DMS153 treated with DMSO at 0.1 percent for 48 hours (cell line): ENCODE data around the gene MUC5B.

Experiments used
- DNase-seq: peaks from one replicate; lab custom pipeline; 2025; ENCODE audit not compliant: unreplicated experiment; lab: John Stamatoyannopoulos, UW

Gene MUC5B

DNA sequence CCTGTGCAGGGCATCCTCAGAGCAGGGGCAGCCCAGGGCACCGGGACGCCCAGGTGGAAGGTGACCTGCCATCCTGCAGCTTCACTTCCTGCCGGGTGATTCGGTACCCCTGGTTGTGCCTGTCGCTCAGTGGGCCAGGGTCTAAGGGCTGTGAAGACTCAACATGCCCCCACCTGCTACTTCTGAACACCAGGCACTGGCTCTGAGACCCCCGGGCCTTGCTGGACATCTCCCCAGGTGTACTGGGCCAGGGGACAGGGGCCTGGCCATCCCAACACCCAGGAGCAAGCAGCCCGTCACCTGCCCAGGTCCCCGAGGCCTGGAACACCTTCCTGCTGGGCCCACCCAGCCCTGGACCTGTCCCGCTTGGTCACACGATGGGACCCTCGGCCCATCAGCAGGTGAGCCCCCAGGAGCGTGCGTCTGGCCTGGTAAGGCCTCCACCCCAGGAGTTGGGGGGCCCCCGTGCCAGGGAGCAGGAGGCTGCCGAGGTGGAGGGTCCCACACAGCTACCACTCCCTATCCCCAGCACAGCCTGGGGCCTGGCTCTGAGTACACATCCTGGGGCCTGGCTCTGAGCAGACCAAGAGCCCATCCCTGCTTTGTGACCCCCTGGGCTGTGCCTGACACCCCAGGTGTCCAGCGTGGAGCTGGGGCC, 3.9 kb upstream of the MUC5B start:
- DNase-seq = no peak

DNA sequence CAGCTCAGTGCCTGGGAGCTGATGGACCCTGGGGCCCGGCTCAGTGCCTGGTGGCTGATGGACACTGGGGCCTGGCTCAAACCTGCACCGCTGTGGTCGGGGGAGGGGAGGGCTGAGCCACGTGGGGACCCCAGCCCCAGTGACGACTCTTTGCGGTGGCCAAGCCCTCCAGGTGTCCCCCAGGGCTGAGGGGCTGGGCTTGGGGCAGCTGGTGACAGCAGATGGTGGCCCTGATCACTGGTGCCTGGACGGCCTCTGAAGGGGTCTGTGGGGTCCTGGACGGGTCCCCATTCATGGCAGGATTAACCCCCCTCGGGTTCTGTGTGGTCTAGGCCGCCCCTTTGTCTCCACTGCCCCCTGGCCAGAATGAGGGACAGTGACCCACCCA, 3.4 kb upstream of the MUC5B start:
- no peak for DNase-seq

DNA sequence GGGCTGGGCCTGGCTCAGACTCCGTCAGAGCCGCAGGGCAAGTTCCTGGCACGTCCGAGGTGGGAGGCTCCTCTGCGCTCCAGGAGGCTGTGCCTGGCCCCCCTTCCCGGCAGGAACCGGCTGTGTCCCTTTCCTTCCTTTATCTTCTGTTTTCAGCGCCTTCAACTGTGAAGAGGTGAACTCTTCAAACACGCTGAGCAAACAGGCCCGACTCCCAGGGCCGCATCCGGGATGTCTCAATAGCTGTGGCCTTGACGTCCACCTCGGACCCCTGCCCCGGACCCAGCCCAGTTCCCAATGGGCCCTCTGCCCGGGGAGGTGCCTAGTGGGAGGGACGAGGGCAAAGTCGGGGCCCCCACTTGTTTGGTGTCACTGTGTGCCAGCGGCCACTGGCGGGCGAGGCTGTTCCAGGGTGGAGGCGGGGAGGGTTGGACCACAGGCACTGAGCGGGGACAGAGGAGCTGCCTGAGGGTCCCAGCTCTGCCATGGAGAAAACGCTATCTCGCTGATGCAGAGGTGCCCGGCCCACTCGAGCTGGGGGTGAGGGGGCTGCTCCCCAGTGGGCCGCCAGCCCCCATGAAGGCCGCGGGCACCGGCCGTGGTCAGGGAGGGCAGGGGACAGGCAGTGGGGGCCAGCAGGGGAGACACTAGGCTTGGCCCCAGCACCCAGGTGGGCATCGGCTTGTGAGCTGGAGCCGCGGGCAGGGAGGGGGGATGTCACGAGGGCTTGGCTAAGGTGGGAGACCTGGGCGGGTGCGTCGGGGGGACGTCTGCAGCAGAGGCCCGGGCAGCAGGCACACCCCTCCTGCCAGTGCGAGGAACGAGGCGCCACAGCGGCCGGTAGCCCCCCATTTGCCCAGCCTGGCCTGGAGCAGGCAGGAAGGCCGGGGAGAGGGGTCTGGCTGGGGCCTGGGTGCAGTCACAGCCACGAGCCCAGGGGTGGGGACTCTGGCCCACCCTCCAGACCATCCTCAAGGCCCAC, 2.7 kb upstream of the MUC5B start:
- DNase-seq = no peak

DNA sequence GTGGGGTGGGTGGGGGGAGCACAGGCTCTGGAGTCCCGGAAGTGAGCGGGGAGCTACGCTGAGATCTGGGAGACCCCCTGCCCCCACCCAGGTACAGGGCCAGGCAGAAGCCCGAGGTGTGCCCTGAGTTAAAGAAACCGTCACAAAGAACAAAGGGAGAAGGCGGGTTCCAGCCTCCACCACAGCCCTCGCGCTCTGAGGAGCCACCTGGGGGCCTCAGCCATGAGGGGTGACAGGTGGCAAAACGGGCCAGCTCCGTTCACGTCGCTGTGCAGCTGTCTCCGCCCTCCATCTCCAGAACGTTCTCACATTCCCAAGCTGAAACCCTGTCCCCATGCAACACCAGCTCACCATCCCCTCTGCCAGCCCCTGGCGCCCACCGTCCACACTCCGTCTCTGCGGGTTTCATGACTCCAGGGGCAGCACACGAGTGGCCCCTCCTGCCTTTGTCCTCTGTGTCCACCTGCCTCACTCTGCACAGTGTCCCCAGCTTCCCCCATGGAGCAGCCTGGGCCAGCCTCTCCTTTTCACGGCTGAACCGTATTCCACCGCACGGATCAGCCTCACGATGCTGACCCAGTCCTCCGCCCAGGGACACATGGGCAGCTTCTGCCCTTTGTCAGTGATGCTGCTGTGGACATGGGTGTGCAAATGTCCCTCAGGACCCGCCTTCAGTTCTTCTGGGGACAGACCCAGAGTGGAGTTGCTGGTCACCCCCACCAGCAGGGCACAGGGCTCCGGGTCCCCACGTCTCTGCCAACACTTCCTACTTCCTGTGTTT, 1.7 kb upstream of the MUC5B start:
- DNase-seq = no peak

DNA sequence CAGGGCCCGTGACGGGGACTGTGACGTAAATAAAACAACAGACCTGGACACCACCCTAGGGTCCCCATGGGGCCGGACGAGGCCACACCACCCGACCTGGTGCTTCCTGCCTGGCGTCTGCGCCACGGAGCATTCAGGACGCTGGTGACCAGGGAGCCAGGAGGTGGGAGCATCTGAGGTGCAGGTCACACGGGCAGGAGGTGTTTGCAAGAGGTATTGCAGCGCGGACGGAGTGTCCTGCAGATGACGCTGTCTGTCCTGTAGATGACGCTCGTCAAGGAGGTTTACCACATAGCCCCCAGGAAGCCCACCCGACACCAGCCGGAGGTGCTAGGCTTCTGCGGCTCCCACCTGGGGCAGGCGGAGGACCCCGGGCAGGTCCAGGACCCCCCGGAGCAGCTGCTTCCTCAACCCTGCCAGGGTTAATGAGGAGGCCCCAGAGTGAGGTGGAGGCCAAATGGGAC, 986 bp upstream of the MUC5B start:
- no peak for DNase-seq

DNA sequence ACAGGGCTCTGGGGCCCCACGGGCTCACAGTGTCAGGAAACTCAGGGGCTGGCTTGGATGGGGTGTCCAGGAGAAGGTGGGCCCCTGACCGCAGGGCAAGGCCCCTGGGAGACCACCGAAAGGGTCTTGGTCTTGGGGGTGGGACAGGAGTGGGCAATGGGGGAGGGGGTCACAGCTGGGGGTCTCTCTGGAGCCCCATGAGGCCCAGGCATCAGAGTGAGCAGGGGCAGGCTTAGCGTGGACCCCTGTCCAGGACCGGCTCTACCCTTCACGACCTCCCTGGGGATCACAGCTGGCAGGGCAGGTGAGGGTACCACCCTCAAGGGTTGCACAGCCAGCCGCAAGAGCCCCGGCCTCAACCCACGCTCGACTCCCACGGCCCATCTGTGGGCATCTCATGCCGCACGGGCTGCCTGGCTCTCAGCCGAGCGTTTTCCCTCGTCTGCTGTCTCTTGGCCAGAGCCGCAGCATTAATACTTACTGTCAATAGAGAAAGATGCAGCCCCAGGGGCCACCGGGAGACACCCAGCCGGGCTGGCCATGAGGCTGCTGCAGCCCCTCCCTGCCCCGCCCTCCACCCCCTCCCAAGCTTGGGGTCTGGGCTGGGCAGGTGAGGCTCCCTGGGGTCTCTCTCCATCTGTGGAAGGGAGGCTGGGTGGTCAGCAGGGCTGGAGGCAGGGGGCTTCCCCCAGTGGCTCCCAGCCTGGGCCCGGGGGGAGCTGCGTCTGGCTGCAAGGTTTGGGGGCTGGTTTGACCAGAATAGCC, 662 bp downstream of the MUC5B start:
- DNase-seq = no peak

DNA sequence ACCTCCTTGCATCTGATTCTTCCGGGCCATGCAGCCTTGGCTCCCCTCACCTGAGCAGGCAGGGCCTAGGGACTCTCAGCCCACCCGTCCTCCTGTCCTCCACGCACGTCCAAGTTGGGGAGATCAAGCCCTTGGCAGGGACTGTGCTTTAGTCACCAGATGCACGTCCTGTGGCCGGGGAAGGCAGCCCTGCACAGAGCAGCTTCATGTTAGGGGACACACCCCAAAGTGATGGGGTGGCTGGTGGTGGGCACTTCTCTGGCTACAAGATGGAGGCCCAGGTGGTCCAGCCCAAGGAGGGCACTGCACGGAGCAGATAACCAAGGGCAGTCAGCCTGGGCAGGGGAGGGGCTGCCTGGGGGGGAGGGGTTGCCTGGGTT, 1.2 kb downstream of the MUC5B start:
- no peak for DNase-seq

DNA sequence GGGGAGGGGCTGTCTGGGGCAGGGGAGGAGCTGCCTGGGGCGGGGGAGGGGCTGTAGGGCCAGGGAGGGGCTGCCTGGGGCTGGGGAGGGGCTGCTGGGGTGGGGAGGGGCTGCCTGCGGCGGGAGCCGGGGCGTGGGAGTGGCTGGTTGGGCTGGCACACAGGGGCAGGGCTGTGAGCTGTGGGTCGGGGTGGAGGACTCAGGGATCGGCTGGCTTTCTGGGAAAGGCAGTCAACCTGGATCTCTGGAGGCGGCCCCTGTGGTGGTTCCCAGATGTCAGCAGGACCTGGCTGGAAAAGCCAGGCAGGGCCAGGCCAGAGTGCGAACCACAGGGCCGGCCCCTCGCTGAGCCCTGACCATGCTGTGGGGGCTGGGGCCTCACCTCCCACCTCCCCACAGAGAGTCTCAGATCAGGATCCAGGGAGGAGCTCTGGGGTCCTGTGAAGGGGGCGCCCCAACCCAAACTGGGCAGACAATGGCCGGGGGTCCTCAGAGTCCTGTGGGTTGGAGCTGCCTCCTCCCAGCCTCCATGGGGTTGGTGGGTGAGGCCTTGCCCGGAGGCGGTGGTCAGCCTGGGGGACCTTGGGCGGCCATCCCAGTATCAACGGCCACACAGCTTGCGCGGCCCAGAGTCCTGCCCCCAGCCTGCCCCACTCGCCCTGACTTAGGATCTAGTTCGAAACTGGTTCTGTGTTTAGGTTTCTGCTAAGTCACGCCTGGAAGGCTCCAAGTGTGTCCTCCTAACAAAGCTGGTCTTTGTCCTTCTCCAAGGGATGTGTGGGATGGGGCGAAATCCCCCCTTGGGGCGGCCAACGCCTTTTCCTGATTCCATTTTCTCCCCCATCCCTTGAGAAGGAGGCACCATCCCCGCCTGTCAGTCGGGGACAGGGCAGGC, 1.9 kb downstream of the MUC5B start:
- no peak for DNase-seq

DNA sequence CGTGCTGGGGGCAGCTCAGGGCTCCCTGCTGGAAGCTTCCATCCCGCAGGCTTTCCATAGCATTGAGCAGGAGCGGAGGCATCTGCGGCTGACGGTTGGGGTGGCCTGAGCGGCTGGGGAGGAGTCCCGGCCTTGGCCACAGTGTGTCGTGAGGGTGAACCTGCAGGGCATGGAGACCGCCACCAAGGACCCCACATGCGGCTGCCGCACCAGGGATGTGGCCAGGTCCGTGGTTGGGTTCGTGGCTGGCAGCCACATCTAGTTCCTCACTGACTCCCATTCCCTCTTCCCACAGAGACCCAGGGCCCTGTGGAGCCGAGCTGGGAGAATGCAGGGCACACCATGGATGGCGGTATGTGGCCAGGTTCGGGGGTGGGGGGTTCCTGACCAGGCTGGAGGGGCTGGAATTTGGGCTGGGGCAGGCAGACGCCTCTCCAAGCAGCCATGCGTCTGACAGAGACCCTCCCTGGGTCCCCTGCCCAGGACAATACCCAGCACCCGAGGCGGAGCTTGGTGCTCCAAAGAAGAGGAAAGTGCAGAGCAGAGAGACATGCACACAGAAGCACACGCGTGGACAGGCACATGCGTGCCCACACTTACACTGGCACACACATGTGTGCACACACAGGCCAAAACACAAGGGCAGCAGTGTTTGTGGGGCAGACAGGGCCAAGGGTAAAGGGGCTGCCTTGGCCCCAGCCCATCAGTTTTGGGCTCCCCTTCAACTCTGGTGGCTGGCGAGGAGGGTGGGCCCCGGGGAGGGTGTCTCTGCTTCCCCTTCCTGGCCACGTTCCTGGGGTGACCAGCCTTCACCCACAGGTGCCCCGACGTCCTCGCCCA, 2.7 kb downstream of the MUC5B start:
- no peak for DNase-seq

DNA sequence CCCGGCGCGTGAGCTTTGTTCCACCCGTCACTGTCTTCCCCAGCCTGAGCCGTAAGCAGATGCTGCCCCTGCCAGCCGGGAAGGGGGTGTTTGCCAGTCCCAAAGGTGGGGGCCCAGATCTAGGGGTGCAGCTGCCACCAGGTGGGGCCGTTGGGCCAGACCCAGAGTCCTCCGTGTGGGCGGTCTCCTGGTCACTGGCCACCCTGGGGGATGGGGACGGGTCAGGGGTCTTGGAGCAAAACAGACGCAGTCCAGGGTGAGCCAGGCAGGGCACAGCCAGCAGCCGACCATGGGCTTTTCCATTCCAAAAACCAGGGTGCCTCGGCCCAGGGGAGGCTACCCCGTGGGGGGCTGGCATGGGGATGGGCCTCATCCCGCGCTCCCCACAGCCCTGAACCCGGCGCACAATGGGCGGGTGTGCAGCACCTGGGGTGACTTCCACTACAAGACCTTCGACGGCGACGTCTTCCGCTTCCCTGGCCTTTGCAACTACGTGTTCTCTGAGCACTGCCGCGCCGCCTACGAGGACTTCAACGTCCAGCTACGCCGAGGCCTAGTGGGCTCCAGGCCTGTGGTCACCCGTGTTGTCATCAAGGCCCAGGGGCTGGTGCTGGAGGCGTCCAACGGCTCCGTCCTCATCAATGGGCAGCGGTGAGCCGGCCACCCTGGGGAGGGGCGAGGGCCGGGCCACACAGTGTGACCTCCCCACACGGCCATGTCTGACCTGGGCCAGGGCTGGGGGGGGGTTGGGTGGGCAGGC, 3.5 kb downstream of the MUC5B start:
- no peak for DNase-seq

DNA sequence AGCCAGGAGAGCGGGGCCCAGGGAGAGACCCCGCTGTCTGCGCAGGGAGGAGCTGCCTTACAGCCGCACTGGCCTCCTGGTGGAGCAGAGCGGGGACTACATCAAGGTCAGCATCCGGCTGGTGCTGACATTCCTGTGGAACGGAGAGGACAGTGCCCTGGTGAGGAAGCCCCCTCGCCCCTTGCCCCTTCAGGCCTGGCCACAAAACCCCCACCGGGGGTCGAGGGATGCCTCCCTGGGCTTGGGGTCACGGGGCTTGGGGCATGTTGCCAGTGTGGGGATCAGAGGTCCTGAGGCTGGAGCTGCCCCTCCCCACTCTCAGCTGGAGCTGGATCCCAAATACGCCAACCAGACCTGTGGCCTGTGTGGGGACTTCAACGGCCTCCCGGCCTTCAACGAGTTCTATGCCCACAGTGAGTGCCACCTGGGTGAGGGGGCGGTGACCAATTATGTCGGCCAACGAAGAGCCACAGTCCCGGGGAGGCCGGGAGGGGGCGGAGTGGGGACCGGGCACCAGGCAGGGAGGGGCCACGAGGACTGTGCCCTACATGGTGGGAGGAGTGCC, 4.2 kb downstream of the MUC5B start:
- DNase-seq = no peak

DNA sequence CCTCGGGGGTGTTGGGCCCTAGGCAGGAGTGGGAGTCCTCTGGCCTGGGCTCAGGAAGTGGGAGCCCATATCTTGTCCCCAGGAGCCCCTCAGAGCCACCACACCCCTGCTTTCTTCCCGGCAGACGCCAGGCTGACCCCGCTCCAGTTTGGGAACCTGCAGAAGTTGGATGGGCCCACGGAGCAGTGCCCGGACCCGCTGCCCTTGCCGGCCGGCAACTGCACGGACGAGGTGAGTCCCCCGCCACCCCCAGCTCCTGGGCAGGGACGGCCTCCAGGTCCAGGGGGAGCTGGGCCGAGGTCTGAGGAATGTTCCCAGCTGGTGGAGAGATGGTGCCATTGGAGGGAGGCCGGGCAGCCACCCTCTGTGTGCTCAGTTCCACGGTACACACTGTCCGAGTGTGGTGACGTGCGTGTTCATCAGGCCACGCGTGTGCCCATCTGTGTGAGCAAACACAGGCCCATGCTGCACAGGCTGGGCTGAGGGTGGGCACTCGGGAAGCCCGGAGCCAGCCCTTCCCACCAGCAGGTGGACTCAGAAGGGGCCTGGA, 4.8 kb downstream of the MUC5B start:
- DNase-seq = no peak

DNA sequence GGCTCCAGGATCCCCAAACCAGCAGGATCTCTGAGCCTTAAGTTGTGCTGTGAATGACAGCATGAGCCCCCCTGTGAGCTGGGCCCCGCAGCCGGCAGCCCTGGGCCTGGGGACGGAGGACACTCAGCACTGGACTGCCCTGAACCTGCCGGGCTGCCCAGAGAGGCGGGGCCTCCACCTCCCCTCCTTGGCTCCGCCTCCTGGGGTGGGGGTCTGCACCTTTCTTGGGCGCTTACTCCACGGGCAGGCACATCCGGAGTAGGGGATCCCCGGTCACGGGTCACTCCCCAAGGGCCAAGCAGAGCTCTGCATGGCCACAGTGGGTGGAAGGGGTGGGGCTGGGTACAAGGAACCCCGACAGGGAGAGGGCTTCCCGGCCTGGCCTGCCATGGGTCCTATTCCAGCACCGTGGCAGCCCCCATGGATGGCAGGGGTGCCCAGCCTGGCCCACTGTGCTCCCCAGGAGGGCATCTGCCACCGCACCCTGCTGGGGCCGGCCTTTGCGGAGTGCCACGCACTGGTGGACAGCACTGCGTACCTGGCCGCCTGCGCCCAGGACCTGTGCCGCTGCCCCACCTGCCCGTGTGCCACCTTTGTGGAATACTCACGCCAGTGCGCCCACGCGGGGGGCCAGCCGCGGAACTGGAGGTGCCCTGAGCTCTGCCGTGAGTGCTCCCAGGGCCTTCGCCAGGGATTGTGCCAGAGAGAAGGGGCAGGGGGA, 5.4 kb downstream of the MUC5B start:
- DNase-seq = no peak

DNA sequence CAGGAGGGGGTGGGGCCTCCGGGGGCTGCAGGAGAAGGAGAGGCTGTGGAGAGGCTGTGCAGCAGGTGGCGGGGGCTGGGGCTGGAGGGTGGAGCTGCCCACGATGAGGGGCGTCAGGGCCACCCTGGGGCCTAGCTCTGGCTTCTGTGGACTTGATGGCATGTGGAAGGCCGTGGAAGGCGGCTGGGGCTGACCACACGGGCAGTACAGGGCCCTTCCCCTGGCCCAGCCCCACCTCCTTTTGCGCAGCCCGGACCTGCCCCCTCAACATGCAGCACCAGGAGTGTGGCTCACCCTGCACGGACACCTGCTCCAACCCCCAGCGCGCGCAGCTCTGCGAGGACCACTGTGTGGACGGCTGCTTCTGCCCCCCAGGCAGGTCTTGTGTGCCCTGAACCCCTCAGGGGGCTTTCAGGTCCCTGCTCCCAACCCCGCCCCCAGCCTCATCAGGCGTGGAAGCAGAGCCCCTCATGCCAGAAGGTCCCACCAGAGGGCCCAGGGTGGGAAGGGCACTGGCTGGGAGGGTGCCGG, 6.1 kb downstream of the MUC5B start:
- DNase-seq = no peak

DNA sequence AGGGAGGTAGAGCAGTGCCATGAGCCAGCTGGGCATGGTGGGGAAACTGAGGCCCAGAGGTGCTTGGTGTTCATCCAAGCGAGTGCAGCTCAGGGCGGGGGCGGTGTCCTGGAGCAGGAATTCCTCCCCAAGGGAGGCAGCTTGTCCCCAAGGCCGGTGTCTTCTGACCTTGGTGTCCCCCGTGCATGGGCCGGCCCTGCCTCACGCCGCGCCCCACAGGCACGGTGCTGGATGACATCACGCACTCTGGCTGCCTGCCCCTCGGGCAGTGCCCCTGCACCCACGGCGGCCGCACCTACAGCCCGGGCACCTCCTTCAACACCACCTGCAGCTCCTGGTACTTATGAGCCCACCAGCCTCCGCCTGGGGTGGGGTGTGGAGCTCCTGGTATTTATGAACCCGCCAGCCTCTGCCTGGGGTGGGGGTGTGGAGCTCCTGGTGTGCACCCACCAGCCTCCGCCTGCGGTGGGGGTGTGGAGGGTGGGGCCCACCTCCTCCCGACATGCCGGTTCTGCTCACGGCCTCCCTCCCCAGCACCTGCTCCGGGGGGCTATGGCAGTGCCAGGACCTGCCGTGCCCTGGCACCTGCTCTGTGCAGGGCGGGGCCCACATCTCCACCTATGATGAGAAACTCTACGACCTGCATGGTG, 6.7 kb downstream of the MUC5B start:
- DNase-seq = no peak

DNA sequence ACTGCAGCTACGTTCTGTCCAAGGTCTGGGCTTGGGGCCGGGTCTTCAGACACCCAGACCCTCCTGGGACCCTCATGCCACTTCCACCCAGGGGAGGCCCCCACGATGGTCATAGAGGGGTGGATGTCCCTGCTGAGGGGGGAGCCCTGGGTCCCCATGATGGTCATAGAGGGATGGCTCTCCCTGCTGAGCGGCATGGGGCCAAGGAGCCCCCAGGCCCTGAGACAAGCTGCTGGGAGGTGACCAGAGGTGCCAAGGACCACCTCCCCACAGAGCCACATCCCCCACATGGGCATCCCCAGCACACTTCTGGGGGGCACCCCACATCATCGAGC, 7.2 kb downstream of the MUC5B start:
- DNase-seq = no peak
